Heart left ventricle (tissue), 13 donors: ENCODE results near the gene PANX2.

Experiments
- POLR2A ChIP-seq, 2 donors: fragments of 450-650 bp; IDR thresholded peaks; one replicate each; pipeline ENCODE4 v1.6.1; 2017; ENCODE audit warnings: antibody characterized with exemption in 2 of 2, mild to moderate bottlenecking in 2 of 2, moderate library complexity in 2 of 2
- TF ChIP-seq, protein P1 (sequence below), 12 donors: fragments of 200-600 bp; sonication (generic) in 4 of 12; IDR thresholded peaks; one replicate each; pipeline versions ENCODE4 v1.5.0 to v1.8.0; 2018 to 2022; ENCODE audit warnings: antibody characterized with exemption in 12 of 12, mild to moderate bottlenecking in 5 of 12
- donor health status: ischemic (EF 13 %, LVEDD 7.1; RV severe dilation, severe dysfunction).
- donor health status: DM: no; HTN: yes; CAD: no.
- donor health status: DM: no; HTN: no; CAD: no.
- donor health status: ischemic (EF 25% LVEDD 6.9; RV normal size, moderate dysfunction).
- donor health status: ischemic (EF 25% LVEDD 5.7; RV mildly dilated, moderate dysfunction).
- donor health status: ischemic (EF 35%, LVEDD 5.7; RV mildly dilated, moderate dysfunction).
- donor health status: nonischemic (EF 11% LVEDD 7.7; RV severe dilation, severe dysfunction).
- donor health status: DM: yes; HTN: yes; CAD: no.
- donor health status: PGD.
- donor health status: ischemic (EF 29% LVEDD 5.4; RV normal size, mild dysfunction).
- donor health status: nonischemic (EF 23%, LVEDD 6.1; RV moderate dilation, normal function).

DNA sequence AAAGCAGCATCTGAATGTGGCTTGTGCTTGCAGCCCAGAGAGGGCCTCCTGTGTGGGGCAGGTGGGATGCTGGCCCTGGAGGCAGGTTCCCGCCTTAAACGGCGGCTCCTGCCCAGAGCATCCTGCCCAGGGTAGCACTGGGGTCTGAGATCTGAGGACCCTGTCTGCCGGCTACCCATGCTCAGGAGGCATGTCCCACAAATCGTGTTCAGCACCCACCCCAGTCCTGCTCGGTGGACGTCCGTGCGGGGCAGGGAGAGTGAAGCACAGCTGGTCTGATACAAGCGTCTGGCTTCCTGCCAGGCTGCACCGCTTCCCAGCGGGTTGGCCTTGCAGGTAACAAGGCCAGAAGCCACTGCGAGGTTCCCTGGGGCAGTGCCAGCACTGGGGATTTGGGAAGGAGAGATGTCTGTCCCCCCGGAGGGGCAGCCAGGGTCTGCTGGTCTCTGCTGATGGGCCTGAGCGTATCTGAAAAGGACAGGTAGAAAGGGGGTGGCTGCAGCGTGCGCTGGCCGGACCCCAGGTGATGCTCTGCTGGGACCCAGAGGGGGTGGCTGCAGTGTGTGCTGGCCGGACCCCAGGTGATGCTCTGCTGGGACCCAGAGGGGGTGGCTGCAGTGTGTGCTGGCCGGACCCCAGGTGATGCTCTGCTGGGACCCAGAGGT is 18.8 kb downstream of the PANX2 start:
- TF ChIP-seq, protein P1, sequence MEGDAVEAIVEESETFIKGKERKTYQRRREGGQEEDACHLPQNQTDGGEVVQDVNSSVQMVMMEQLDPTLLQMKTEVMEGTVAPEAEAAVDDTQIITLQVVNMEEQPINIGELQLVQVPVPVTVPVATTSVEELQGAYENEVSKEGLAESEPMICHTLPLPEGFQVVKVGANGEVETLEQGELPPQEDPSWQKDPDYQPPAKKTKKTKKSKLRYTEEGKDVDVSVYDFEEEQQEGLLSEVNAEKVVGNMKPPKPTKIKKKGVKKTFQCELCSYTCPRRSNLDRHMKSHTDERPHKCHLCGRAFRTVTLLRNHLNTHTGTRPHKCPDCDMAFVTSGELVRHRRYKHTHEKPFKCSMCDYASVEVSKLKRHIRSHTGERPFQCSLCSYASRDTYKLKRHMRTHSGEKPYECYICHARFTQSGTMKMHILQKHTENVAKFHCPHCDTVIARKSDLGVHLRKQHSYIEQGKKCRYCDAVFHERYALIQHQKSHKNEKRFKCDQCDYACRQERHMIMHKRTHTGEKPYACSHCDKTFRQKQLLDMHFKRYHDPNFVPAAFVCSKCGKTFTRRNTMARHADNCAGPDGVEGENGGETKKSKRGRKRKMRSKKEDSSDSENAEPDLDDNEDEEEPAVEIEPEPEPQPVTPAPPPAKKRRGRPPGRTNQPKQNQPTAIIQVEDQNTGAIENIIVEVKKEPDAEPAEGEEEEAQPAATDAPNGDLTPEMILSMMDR (IDR thresholded peaks at IDR 0.05): no peak
- TF ChIP-seq POLR2A (IDR thresholded peaks at IDR 0.05): no peak
